HepG2 (cell line): ENCODE measurements around the gene NINL. TPM values are rescaled to one million over a fixed set of nuclear protein-coding genes. Genes with fewer than 3 reads are reported as not detected.
A peak's percentile ranks its signal among the peaks of the same experiment; 100 is the strongest.

Experiments
- FOXO1 ChIP-seq: sonication (generic); formaldehyde crosslinking; IDR thresholded peaks from 2 replicates; pipeline ENCODE4 v1.4.0; 2020; ENCODE audit warnings: missing genetic modification reagents
- GPN1 ChIP-seq: sonication (generic); formaldehyde crosslinking; IDR thresholded peaks from 2 replicates; pipeline ENCODE4 v1.5.1; 2020; ENCODE audit warnings: missing genetic modification reagents, borderline replicate concordance
- HMG20A ChIP-seq: IDR thresholded peaks from 2 replicates; pipeline ENCODE4 v1.6.1; 2016; ENCODE audit warnings: borderline replicate concordance
- KLF16 ChIP-seq, 2 experiments: sonication (generic) in 1 of 2; formaldehyde crosslinking in 1 of 2; IDR thresholded peaks; 2 replicates each; pipeline versions ENCODE4 v1.6.1 to v1.8.0; 2016 to 2023; ENCODE audit warnings: missing genetic modification reagents in 2 of 2, missing compliant biosample characterization in 1 of 2
- PHB2 ChIP-seq: fragments of 450-650 bp; IDR thresholded peaks from 2 replicates; pipeline ENCODE4 v1.6.1; 2018; ENCODE audit not compliant: partially characterized antibody
- REL ChIP-seq: sonication (generic); formaldehyde crosslinking; conservative IDR thresholded peaks from 2 replicates; pipeline ENCODE4 v1.8.0; 2022; ENCODE audit warnings: mild to moderate bottlenecking, missing genetic modification reagents, moderate library complexity
- RFX3 ChIP-seq: IDR thresholded peaks from 2 replicates; pipeline ENCODE4 v1.6.1; 2016; ENCODE audit warnings: missing biosample characterization, missing genetic modification reagents
- RFXANK ChIP-seq: IDR thresholded peaks from 2 replicates; pipeline ENCODE4 v1.6.1; 2016
- SOX5 ChIP-seq: IDR thresholded peaks from 2 replicates; pipeline ENCODE4 v1.6.1; 2016; ENCODE audit warnings: borderline replicate concordance
- ZBTB46 ChIP-seq: sonication (generic); formaldehyde crosslinking; IDR thresholded peaks from 2 replicates; pipeline ENCODE4 v1.4.0; 2020; ENCODE audit warnings: mild to moderate bottlenecking, missing genetic modification reagents, borderline replicate concordance
- ZEB1 ChIP-seq: IDR thresholded peaks from 2 replicates; pipeline ENCODE4 v1.6.1; 2012; ENCODE audit warnings: mild to moderate bottlenecking, low read depth, inconsistent platforms; ENCODE audit not compliant: insufficient replicate concordance
- ZNF10 ChIP-seq: sonication (generic); formaldehyde crosslinking; IDR thresholded peaks from 2 replicates; pipeline ENCODE4 v1.4.0; 2020; ENCODE audit warnings: mild to moderate bottlenecking, low read depth, missing genetic modification reagents, borderline replicate concordance
- ZNF101 ChIP-seq: sonication (generic); formaldehyde crosslinking; IDR thresholded peaks from 2 replicates; pipeline ENCODE4 v1.4.0; 2020; ENCODE audit warnings: mild to moderate bottlenecking, low read depth, missing genetic modification reagents, borderline replicate concordance
- ZNF30 ChIP-seq: sonication (generic); formaldehyde crosslinking; IDR thresholded peaks from 2 replicates; pipeline ENCODE4 v1.5.0; 2020; ENCODE audit warnings: mild to moderate bottlenecking, missing genetic modification reagents
- ZNF318 ChIP-seq: sonication (generic); formaldehyde crosslinking; IDR thresholded peaks from 2 replicates; pipeline ENCODE4 v1.4.0; 2020; ENCODE audit warnings: mild to moderate bottlenecking, missing genetic modification reagents
- ZXDC ChIP-seq: sonication (generic); formaldehyde crosslinking; IDR thresholded peaks from 2 replicates; pipeline ENCODE4 v1.5.0; 2020; ENCODE audit warnings: mild to moderate bottlenecking, missing genetic modification reagents
- polyA plus RNA-seq, 8 experiments: library from polyadenylated mRNA; depleted of rRNA in 3 of 8; stranded (reverse) in 7 of 8; unstranded in 1 of 8; fragments of >200 nt; fragmentation: Illumina TruSeq in 4 of 8; extraction: Trizol in 4 of 8; gene quantifications; 2 replicates each; pipeline versions ENCODE4 v1.2.1 to v1.2.3, GENCODE V29; 2011 to 2016; ENCODE audit warnings: low read depth in 4 of 8, missing spikeins in 1 of 8, mixed read lengths in 1 of 8; ENCODE audit not compliant: insufficient read depth in 1 of 8
- total RNA-seq, 5 experiments: library from RNA; depleted of rRNA; stranded (reverse); fragments of >200 nt; fragmentation: Illumina TruSeq; extraction: Trizol; gene quantifications; 2 replicates each; pipeline ENCODE4 v1.2.3, GENCODE V29; 2016; ENCODE audit warnings: low read depth in 1 of 5

NINL gene
- total and polyA plus RNA-seq, 2 of the 13 experiments (the other 11 are each of a cell fraction or from before 2014, with no cell fraction given): 32.3 to 34.3 TPM

- peak; percentile 50; the same call in 1 of the 2 replicates for TF ChIP-seq ZNF318 (CRISPR knock-in tag)
- no peak; the same call in 1 of the 2 replicates for TF ChIP-seq ZXDC
- TF ChIP-seq ZBTB46 (CRISPR knock-in tag): peak; percentile 86; the same call in 1 of the 2 replicates
- peak in 1 of 2 experiments; percentile 72; a peak in 2 of 4 replicates for TF ChIP-seq KLF16 (CRISPR knock-in tag; IDR thresholded peaks at IDR 0.05)
- TF ChIP-seq FOXO1: peak; percentile 33
- TF ChIP-seq ZEB1: peak; percentile 27
- peak; percentile 38; the same call in 1 of the 2 replicates for TF ChIP-seq RFXANK
- TF ChIP-seq ZNF30 (CRISPR knock-in tag): no peak; the same call in 1 of the 2 replicates
- no peak for TF ChIP-seq ZNF10 (CRISPR knock-in tag)
- no peak for TF ChIP-seq RFX3 (CRISPR knock-in tag)
- peak; percentile 37; the same call in 1 of the 2 replicates for TF ChIP-seq SOX5 (CRISPR knock-in tag)
- TF ChIP-seq HMG20A (CRISPR knock-in tag): no peak
- TF ChIP-seq REL: no peak
- TF ChIP-seq PHB2: no peak
- 0 out of 2 replicates have a peak, but pooled peaks have one; percentile 50 for TF ChIP-seq ZNF101
- peak; percentile 71; the same call in 1 of the 2 replicates for TF ChIP-seq GPN1 (CRISPR knock-in tag)
These were observed at the start of gene NINL (continued) for GRCh38 chr20:25584905-25585704.
